HL-60 (cell line): ENCODE measurements around the gene ACSL5.

Source experiments
- CTCF ChIP-seq: IDR thresholded peaks from one replicate; pipeline ENCODE4 v1.5.1; 2011; ENCODE audit warnings: low read length, control low read depth, inconsistent platforms; ENCODE audit not compliant: insufficient read depth
- POLR2AphosphoS5 ChIP-seq: IDR thresholded peaks from 2 replicates; pipeline ENCODE4 v1.6.1; 2012; ENCODE audit warnings: low read depth
- REST ChIP-seq: IDR thresholded peaks from 2 replicates; pipeline ENCODE4 v1.6.1; 2012; ENCODE audit warnings: low read depth; ENCODE audit not compliant: insufficient replicate concordance

GRCh38 chr10:112347709-112348671 is 25.9 kb upstream of the ACSL5 start:
- TF ChIP-seq CTCF = no peak
- TF ChIP-seq POLR2AphosphoS5 = no peak
- no peak for TF ChIP-seq REST
